Left lung (tissue), 14 donors: ENCODE measurements around the gene TRIM49B. TPM values are rescaled to one million over a fixed set of nuclear protein-coding genes. Genes with fewer than 3 reads are reported as not detected.
A peak's percentile ranks its signal among the peaks of the same experiment; 100 is the strongest.
"Not testable (repeated sequence)": the region's sequence is repeated elsewhere in the genome, so short reads cannot be mapped to it uniquely, and the experiment has no call there.

Experiments used
- ATAC-seq: fragments of 200-7000 bp; cut with Tn5 transposase; one replicate; pipeline ENCODE4 v1.9.1; 2020; ENCODE audit warnings: moderate library complexity
- DNase-seq, 4 donors: peaks; one replicate each; pipeline ENCODE4 v3.0.0-alpha.2; 2013 to 2020
- H3K27ac ChIP-seq, 2 donors: fragments of 200-600 bp; sonication (generic) in 1 of 2; one replicate each; pipeline versions ENCODE4 v1.5.0 to v1.8.0; 2020 to 2021
- H3K27me3 ChIP-seq, 2 donors: fragments of 200-600 bp; sonication (generic) in 1 of 2; one replicate each; pipeline versions ENCODE4 v1.5.0 to v1.8.0; 2020 to 2021
- H3K36me3 ChIP-seq, 2 donors: fragments of 200-600 bp; sonication (generic) in 1 of 2; one replicate each; pipeline versions ENCODE4 v1.5.0 to v1.8.0; 2020 to 2021
- H3K4me1 ChIP-seq, 2 donors: fragments of 200-600 bp; one replicate each; pipeline ENCODE4 v1.8.0; 2021
- H3K4me3 ChIP-seq, 2 donors: fragments of 200-600 bp; sonication (generic) in 1 of 2; one replicate each; pipeline versions ENCODE4 v1.5.0 to v1.8.0; 2020 to 2021; ENCODE audit warnings: mild to moderate bottlenecking in 1 of 2
- H3K9me3 ChIP-seq, 2 donors: fragments of 200-600 bp; sonication (generic) in 1 of 2; one replicate each; pipeline versions ENCODE4 v1.5.0 to v1.8.0; 2020 to 2021
- intact Hi-C, 2 donors: fragments of 100-400 bp; cut with DNase I; formaldehyde crosslinking; loops; one replicate each; pipeline versions ENCODE4 v1.11.2 to v1.14.2; 2022
- long read RNA-seq, 12 donors: library from polyadenylated mRNA in 2 of 12; unstranded in 2 of 12; transcript quantifications; one replicate each; pipeline ENCODE4 v2.0.0 and lab custom pipeline, GENCODE V29; 2019 to 2026
- polyA plus RNA-seq, 6 donors: library from polyadenylated mRNA; unstranded; fragments of 120-200 nt; gene quantifications; one replicate each; pipeline ENCODE4 v1.2.1, GENCODE V29; 2013; ENCODE audit not compliant: insufficient read length in 6 of 6
- total RNA-seq, 2 donors: library from RNA; stranded (reverse); fragmentation: NEBNext Ultra II Directional; extraction: Animal tissue kit (Norgen Biotek cat#: 25700); gene quantifications; one replicate each; pipeline ENCODE4 v1.2.1, GENCODE V29; 2021
- donor health status: DM: no; HTN: yes; CAD: no.
- donor health status: DM: no; HTN: no; CAD: no.

Gene TRIM49B
- total RNA-seq = not detected
- not detected for polyA plus RNA-seq
- long read RNA-seq, donor 1 = 0 reads
- long read RNA-seq, donor 2 = 0 reads
- long read RNA-seq, donor 3 = 0 reads
- long read RNA-seq, donor 4 = 0 reads
- long read RNA-seq, donor 5 = 0 reads
- long read RNA-seq, donor 6 = 0 reads
- long read RNA-seq, donor 7 = 0 reads
- long read RNA-seq, donor 8 = 0 reads
- long read RNA-seq, donor 9 = 0 reads
- long read RNA-seq, donor 10 = 0 reads
- long read RNA-seq, donor 11 = 0 reads
- long read RNA-seq, donor 12 = 0 reads

GRCh38 chr11:49028523-49028922 lies at the start of gene TRIM49B:
Gene TRIM49B, plus strand, starts transcription at chr11:49028823. Its CDS starts 2,777 bp downstream, at chr11:49031600.
- H3K36me3 ChIP-seq, ATAC-seq, intact Hi-C loops, H3K4me1 ChIP-seq, H3K27ac ChIP-seq, DNase-seq, H3K9me3 ChIP-seq, H3K27me3 ChIP-seq, H3K4me3 ChIP-seq: not testable (repeated sequence)

DNA sequence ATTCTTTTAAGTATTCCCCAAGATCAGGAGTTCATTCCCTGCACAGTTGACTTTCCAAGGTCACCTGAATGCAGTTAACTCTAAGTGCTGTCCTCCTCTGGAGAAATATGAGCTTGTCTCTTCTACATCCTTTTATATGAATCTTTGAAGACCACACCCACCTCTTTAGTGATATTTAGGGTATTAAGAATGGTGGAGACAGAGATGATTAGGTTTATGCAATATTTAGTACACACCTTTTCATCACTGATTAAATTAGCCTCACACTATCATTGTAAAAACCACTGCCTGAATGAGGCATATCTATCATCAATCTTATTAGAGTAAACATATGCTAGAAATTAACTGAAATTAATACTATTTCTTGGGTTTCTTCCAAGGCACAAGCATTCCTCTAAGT lies 44.8 kb upstream of the TRIM49B start, which contains the start of gene TRIM51G:
TRIM51G (minus strand) TSS at position 101 of the 400 bp plus-strand sequence. CDS start 2,190 bp downstream, outside the sequence.
- DNase-seq, H3K9me3 ChIP-seq, H3K27me3 ChIP-seq, ATAC-seq, H3K36me3 ChIP-seq, H3K4me3 ChIP-seq, H3K4me1 ChIP-seq, H3K27ac ChIP-seq, intact Hi-C loops: not testable (repeated sequence)

DNA sequence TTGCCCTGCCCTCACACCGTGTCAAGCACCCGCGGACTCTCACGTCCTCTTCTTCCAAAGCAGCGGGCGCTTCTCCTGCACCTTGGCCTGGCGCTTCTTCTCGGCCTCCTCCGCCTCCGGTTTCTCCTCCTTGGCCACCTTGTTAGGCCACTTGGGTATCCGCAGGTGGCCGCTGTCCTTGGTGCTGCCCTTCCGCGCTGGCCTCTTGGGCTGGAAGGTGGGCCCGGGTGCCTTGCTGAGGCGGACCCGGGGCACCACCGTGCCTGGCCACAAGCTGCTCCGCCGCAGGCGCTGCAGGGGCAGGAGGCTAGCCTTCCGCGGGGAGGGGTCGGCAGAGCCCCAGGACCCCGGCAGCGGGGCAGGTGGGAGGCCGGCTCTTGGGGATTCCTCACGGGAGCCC lies 19.6 kb downstream of the TRIM49B start:
- H3K36me3 ChIP-seq, intact Hi-C loops, H3K4me3 ChIP-seq, ATAC-seq, H3K27ac ChIP-seq, H3K4me1 ChIP-seq: not testable (repeated sequence)
- Histone ChIP-seq H3K9me3 (peaks cover 0 to 12% of the 10 kb centered on the region in 2 donors), H3K27me3 (peaks cover 0 to 19% of the 10 kb centered on the region in 2 donors)
- peak in 1 of 4 donors; percentile 59 for DNase-seq

GRCh38 chr11:49049821-49050220 lies 21.2 kb downstream of the TRIM49B start:
- peak in 1 of 4 donors; percentile 59 for DNase-seq
- H3K9me3 ChIP-seq = peaks cover 0 to 12% of the 10 kb centered on the region in 2 donors
- ATAC-seq = not testable (repeated sequence)

GRCh38 chr11:49059012-49059411 lies 30.4 kb downstream of the TRIM49B start, which contains the start of gene TRIM64C:
Gene TRIM64C, minus strand, starts transcription at chr11:49059112. Its CDS starts 0 bp downstream, at chr11:49059112.
- intact Hi-C loops, ATAC-seq, H3K27ac ChIP-seq, H3K27me3 ChIP-seq, H3K9me3 ChIP-seq, H3K4me1 ChIP-seq, DNase-seq, H3K4me3 ChIP-seq, H3K36me3 ChIP-seq: not testable (repeated sequence)

More at GRCh38 chr11:49049821-49050220, 21.2 kb downstream of the TRIM49B start:
- H3K36me3 ChIP-seq, H3K27ac ChIP-seq, intact Hi-C loops, H3K4me3 ChIP-seq, H3K4me1 ChIP-seq: not testable (repeated sequence)
- peaks cover 0 to 19% of the 10 kb centered on the region in 2 donors for H3K27me3 ChIP-seq

- H3K4me1 ChIP-seq, DNase-seq, H3K27ac ChIP-seq, H3K9me3 ChIP-seq, intact Hi-C loops, H3K36me3 ChIP-seq, H3K27me3 ChIP-seq, H3K4me3 ChIP-seq, ATAC-seq: not testable (repeated sequence)
These were observed 41.3 kb downstream of the TRIM49B start for GRCh38 chr11:49069897-49070296.

Other genes with a start within 250 kb of the TRIM49B start
- gene TRIM51G, start 44.9 kb upstream of the TRIM49B start, total RNA-seq = not detected
- not detected for gene TRIM51G, start 44.9 kb upstream of the TRIM49B start, polyA plus RNA-seq
- not detected for gene TRIM64C, start 30.3 kb downstream of the TRIM49B start, total RNA-seq
- gene TRIM64C, start 30.3 kb downstream of the TRIM49B start, polyA plus RNA-seq = not detected
- gene FOLH1, start 179.8 kb downstream of the TRIM49B start, total RNA-seq = 1 to 10 TPM; 2.6 to 2.8 TPM
- 10 to 100 TPM; 13.9 to 24.6 (median 19.0) TPM for gene FOLH1, start 179.8 kb downstream of the TRIM49B start, polyA plus RNA-seq